Fibroblast of lung (primary cell): ENCODE results near the gene BIN1.

Experiments used
- EZH2 ChIP-seq: IDR thresholded peaks from 2 replicates; pipeline ENCODE4 v1.5.1; 2012; ENCODE audit warnings: low read length, control low read depth, mild to moderate bottlenecking; ENCODE audit errors: missing control alignments
- TF ChIP-seq, protein P1 (sequence below), 2 donors: IDR thresholded peaks in 1 of 2; conservative IDR thresholded peaks in 1 of 2; 1 replicate in 1 of 2; 2 replicates in 1 of 2; pipeline ENCODE4 v1.5.1; 2011 to 2012; ENCODE audit warnings: low read length in 2 of 2, control low read depth in 1 of 2, inconsistent platforms in 1 of 2, low read depth in 1 of 2, mild to moderate bottlenecking in 1 of 2

DNA sequence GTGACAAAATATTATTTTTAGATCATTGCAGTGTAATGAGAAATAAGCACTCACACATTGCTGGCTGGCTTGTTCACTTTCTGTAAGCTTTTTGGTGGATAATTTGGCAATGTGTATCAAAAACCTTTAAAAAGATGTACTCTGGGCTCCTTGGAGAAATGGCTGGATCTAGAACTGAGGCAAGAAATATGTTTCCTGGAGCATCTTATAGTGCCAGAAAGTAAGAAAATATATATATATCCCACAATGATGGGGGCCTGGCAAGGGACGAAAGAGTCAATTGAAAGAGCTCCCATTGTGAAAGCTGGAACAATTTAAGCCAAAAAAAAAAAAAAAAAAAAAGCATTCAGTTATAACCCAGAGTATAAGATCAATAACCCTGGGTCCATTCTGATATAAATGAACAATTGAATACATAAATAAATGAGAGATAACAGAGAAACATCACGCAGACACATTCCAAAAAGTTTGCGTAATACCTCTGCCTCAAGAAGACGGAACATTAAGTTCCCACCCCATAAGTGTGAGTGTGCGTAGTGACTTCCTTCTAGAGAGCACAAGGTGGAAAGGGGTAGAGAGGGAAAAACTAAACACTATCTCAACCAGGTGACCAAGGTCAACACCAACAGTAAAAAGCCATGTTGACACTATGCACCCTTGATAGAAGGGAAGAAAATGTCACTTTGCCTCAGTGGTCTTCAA is 77.5 kb downstream of the BIN1 start:
- TF ChIP-seq, protein P1, sequence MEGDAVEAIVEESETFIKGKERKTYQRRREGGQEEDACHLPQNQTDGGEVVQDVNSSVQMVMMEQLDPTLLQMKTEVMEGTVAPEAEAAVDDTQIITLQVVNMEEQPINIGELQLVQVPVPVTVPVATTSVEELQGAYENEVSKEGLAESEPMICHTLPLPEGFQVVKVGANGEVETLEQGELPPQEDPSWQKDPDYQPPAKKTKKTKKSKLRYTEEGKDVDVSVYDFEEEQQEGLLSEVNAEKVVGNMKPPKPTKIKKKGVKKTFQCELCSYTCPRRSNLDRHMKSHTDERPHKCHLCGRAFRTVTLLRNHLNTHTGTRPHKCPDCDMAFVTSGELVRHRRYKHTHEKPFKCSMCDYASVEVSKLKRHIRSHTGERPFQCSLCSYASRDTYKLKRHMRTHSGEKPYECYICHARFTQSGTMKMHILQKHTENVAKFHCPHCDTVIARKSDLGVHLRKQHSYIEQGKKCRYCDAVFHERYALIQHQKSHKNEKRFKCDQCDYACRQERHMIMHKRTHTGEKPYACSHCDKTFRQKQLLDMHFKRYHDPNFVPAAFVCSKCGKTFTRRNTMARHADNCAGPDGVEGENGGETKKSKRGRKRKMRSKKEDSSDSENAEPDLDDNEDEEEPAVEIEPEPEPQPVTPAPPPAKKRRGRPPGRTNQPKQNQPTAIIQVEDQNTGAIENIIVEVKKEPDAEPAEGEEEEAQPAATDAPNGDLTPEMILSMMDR (conservative IDR thresholded peaks at IDR 0.05 in 1 of 2, IDR thresholded peaks at IDR 0.05 in 1 of 2; ENCODE audit: low read depth in 1 of 2, low read length in 2 of 2): no peak
- no peak for TF ChIP-seq EZH2
